KMS-11 (cell line): ENCODE measurements around the gene CCNE1.

Experiments
- H2AFZ ChIP-seq: fragments of 200-600 bp; sonication (generic); 2 replicates; pipeline ENCODE4 v1.6.1; 2016; ENCODE audit warnings: antibody characterized with exemption, mixed run types, low read depth
- H3K27ac ChIP-seq: fragments of 200-600 bp; sonication (generic); 2 replicates; pipeline ENCODE4 v1.6.1; 2016; ENCODE audit warnings: mild to moderate bottlenecking, mixed run types
- H3K27me3 ChIP-seq: fragments of 200-600 bp; sonication (generic); 2 replicates; pipeline ENCODE4 v1.6.1; 2017; ENCODE audit warnings: mild to moderate bottlenecking, low read depth, mixed run types, moderate library complexity; ENCODE audit not compliant: insufficient read depth
- H3K36me3 ChIP-seq: fragments of 200-600 bp; sonication (generic); 2 replicates; pipeline ENCODE4 v1.6.1; 2017; ENCODE audit warnings: mild to moderate bottlenecking, mixed run types; ENCODE audit not compliant: insufficient read depth
- H3K4me1 ChIP-seq: fragments of 200-600 bp; sonication (generic); 2 replicates; pipeline ENCODE4 v1.6.1; 2016; ENCODE audit warnings: mild to moderate bottlenecking, low read depth, mixed run types; ENCODE audit not compliant: poor library complexity, severe bottlenecking
- H3K4me2 ChIP-seq: fragments of 200-600 bp; sonication (generic); 2 replicates; pipeline ENCODE4 v1.7.0; 2016; ENCODE audit warnings: mild to moderate bottlenecking, mixed run types
- H3K4me3 ChIP-seq: fragments of 200-600 bp; sonication (generic); IDR thresholded peaks from 2 replicates; pipeline ENCODE4 v1.6.1; 2017; ENCODE audit warnings: low read depth, low read length, mixed read lengths; ENCODE audit not compliant: insufficient read depth
- H3K79me2 ChIP-seq: fragments of 200-600 bp; sonication (generic); 2 replicates; pipeline ENCODE4 v1.6.1; 2016; ENCODE audit warnings: low read depth, mixed run types; ENCODE audit not compliant: insufficient read depth
- H3K9ac ChIP-seq: fragments of 200-600 bp; sonication (generic); 2 replicates; pipeline ENCODE4 v1.6.1; 2016; ENCODE audit warnings: mild to moderate bottlenecking, mixed run types
- H4K20me1 ChIP-seq: fragments of 200-600 bp; sonication (generic); 2 replicates; pipeline ENCODE4 v1.6.1; 2016; ENCODE audit warnings: mild to moderate bottlenecking, mixed run types; ENCODE audit not compliant: insufficient read depth
- CTCF ChIP-seq: fragments of 200-600 bp; sonication (generic); conservative IDR thresholded peaks from 2 replicates; pipeline ENCODE4 v1.6.1; 2017; ENCODE audit warnings: low read depth, mild to moderate bottlenecking, antibody characterized with exemption, low read length, moderate library complexity, mixed read lengths

The CCNE1 gene

GRCh38 chr19:29867984-29868383 is 56.2 kb downstream of the CCNE1 start:
- Histone ChIP-seq H3K9ac (no peak overlapping the region), H3K4me1 (no peaks in the 10 kb centered on the region), H4K20me1 (no peaks in the 10 kb centered on the region), H3K79me2 (no peaks in the 10 kb centered on the region), H3K4me3 (no peak overlapping the region), H2AFZ (no peak overlapping the region), H3K27ac (no peak overlapping the region), H3K4me2 (no peak overlapping the region), H3K27me3 (no peaks in the 10 kb centered on the region), H3K36me3 (no peaks in the 10 kb centered on the region)
- TF ChIP-seq CTCF: no peak

GRCh38 chr19:29871143-29871542 is 59.4 kb downstream of the CCNE1 start:
- no peak overlapping the region for H3K9ac ChIP-seq
- H2AFZ ChIP-seq: no peak overlapping the region
- no peaks in the 10 kb centered on the region for H3K79me2 ChIP-seq
- no peak overlapping the region for H3K4me3 ChIP-seq
- TF ChIP-seq CTCF: no peak
- no peak overlapping the region for H3K27ac ChIP-seq
- no peaks in the 10 kb centered on the region for H3K27me3 ChIP-seq
- H3K4me1 ChIP-seq: no peaks in the 10 kb centered on the region
- no peak overlapping the region for H3K4me2 ChIP-seq
- H4K20me1 ChIP-seq: no peaks in the 10 kb centered on the region
- no peaks in the 10 kb centered on the region for H3K36me3 ChIP-seq

GRCh38 chr19:29872224-29872731 is 60.5 kb downstream of the CCNE1 start:
- no peak overlapping the region for H3K4me3 ChIP-seq
- no peak for TF ChIP-seq CTCF
- H3K4me1 ChIP-seq: no peaks in the 10 kb centered on the region
- H4K20me1 ChIP-seq: no peaks in the 10 kb centered on the region
- H3K79me2 ChIP-seq: no peaks in the 10 kb centered on the region
- H3K9ac ChIP-seq: no peak overlapping the region
- H3K36me3 ChIP-seq: no peaks in the 10 kb centered on the region
- no peaks in the 10 kb centered on the region for H3K27me3 ChIP-seq
- H3K27ac ChIP-seq: no peak overlapping the region
- H3K4me2 ChIP-seq: no peak overlapping the region
- H2AFZ ChIP-seq: no peak overlapping the region

- no peaks in the 10 kb centered on the region for H4K20me1 ChIP-seq
- TF ChIP-seq CTCF: peak; percentile 75
- no peaks in the 10 kb centered on the region for H3K4me1 ChIP-seq
- peak overlapping the region; percentile 86 for H3K4me2 ChIP-seq
- no peak overlapping the region for H3K27ac ChIP-seq
- peak overlapping the region; percentile 32; the same call in 1 of the 2 replicates for H3K9ac ChIP-seq
- H3K27me3 ChIP-seq: no peaks in the 10 kb centered on the region
- no peaks in the 10 kb centered on the region for H3K36me3 ChIP-seq
- H3K79me2 ChIP-seq: no peaks in the 10 kb centered on the region
- no peak overlapping the region for H3K4me3 ChIP-seq
- peak overlapping the region; percentile 95 for H2AFZ ChIP-seq
Measured at GRCh38 chr19:29873024-29873800, 61.4 kb downstream of the CCNE1 start.
